ENCODE measurements around the gene RIMOC1.

The RIMOC1 gene

GRCh38 chr5:41878173-41878572 lies 26.0 kb upstream of the RIMOC1 start:
- no peak overlapping the region for H3K27ac ChIP-seq
- TF ChIP-seq, protein P1, sequence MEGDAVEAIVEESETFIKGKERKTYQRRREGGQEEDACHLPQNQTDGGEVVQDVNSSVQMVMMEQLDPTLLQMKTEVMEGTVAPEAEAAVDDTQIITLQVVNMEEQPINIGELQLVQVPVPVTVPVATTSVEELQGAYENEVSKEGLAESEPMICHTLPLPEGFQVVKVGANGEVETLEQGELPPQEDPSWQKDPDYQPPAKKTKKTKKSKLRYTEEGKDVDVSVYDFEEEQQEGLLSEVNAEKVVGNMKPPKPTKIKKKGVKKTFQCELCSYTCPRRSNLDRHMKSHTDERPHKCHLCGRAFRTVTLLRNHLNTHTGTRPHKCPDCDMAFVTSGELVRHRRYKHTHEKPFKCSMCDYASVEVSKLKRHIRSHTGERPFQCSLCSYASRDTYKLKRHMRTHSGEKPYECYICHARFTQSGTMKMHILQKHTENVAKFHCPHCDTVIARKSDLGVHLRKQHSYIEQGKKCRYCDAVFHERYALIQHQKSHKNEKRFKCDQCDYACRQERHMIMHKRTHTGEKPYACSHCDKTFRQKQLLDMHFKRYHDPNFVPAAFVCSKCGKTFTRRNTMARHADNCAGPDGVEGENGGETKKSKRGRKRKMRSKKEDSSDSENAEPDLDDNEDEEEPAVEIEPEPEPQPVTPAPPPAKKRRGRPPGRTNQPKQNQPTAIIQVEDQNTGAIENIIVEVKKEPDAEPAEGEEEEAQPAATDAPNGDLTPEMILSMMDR (conservative IDR thresholded peaks at IDR 0.05): no peak
- no peak for TF ChIP-seq ZFX (IDR thresholded peaks at IDR 0.05)

GRCh38 chr5:41878643-41879478 lies 25.3 kb upstream of the RIMOC1 start:
- TF ChIP-seq, protein P1 (conservative IDR thresholded peaks at IDR 0.05): no peak
- no peak for TF ChIP-seq ZFX (IDR thresholded peaks at IDR 0.05)
- no peak overlapping the region for H3K27ac ChIP-seq

GRCh38 chr5:41882765-41883164 lies 21.4 kb upstream of the RIMOC1 start:
- H3K27ac ChIP-seq: no peak overlapping the region
- TF ChIP-seq, protein P1 (conservative IDR thresholded peaks at IDR 0.05): no peak
- TF ChIP-seq ZFX (IDR thresholded peaks at IDR 0.05): no peak

DNA sequence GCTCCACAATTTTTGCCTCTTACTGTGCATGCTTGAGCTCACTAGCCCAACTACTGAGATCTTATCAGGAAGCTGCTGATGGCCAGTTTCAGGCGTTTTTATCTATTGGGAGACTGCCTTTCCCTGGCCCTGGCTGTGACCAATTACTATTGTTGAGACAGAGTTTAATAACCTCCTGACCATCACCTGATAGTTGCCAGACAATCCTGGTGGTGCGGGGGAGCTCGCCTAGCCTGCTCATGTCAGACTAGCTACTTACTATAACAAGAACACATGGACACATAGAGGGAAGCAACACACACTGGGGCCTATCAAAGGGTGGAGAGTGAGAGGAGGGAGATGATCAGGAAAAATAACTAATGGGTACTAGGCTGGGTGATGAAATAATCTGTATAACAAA lies 20.9 kb upstream of the RIMOC1 start:
- TF ChIP-seq, protein P1 (conservative IDR thresholded peaks at IDR 0.05): no peak
- TF ChIP-seq ZFX (IDR thresholded peaks at IDR 0.05): no peak
- H3K27ac ChIP-seq: no peak overlapping the region

DNA sequence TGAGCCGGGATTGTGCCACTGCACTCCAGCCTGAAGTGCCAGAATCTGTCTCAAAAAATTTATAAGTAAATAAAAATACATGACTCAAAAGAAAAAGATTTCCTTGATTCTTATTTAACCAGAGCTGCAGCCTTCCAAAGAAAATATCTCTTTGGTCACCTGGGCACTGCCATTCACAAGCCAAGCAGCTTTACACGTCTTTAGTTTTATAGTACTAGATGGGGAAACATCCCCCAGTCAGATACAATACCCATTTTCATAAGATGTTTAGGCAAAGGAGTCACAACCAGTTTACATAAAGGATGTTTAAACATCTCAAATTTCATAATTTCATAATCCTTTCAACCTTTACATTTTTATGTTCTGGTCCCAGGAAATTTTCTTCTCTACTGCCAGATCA lies 20.2 kb upstream of the RIMOC1 start:
- TF ChIP-seq ZFX (IDR thresholded peaks at IDR 0.05): no peak
- TF ChIP-seq, protein P1 (conservative IDR thresholded peaks at IDR 0.05): no peak
- H3K27ac ChIP-seq: no peak overlapping the region

DNA sequence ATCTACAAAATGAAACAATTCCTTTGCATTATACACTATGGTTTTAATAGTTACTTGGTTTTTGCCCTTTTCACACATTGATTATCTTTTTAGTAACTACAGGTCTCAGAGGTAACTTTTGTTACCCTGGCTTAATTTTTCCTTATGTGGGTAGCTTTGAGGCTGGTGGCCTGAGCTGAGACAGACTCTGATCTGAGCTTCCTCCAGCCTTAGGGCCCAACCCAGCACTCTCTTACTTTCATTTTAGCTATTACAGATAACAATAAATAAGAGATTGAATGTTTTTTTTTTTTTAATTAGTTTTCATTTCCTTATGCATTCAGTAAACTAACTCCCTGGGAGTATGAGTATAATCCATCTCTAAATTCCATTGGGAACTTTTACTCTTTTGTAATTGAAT lies 18.9 kb upstream of the RIMOC1 start:
- TF ChIP-seq ZFX (IDR thresholded peaks at IDR 0.05): no peak
- TF ChIP-seq, protein P1 (conservative IDR thresholded peaks at IDR 0.05): no peak

DNA sequence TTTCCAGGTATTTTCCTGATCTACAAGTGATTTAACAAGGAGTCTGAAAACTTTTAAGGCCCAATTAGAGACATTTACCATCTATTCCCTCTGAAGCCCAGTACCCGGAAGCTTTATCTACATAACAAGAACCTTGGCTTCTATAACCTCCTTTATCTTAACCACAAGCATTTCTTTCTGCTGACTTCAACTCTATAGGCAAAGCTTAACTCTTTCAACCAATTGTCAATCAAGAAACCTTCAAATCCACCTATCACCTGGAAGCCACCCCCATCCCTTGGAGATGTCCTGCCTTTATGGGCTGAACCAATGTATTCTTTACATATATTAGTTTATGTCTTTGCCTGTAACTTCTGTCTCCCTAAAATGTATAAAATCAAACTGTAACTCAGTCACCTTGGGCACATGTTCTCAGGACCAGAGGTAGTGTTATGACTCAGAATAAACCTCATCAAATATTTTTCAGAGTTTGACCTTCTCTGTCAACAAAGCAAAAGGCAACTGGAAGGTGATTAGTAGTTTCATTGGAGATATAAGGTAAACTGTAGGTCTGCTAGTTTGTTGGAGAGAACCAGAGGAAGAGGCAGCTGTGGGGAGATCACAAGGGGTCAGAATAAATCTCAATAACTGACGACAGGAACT lies 13.0 kb upstream of the RIMOC1 start:
- no peak overlapping the region for H3K27ac ChIP-seq
- no peak for TF ChIP-seq ZFX (IDR thresholded peaks at IDR 0.05)
- TF ChIP-seq, protein P1 (conservative IDR thresholded peaks at IDR 0.05): no peak

More for the DNA sequence above, 18.9 kb upstream of the RIMOC1 start:
- no peak overlapping the region for H3K27ac ChIP-seq

All from C4-2B (cell line).